H1 (cell line): ENCODE results near the gene PTGDS. TPM values are rescaled to one million over a fixed set of nuclear protein-coding genes. Genes with fewer than 3 reads are reported as not detected.

Experiments
- CHD2 ChIP-seq: IDR thresholded peaks from 2 replicates; pipeline ENCODE4 v1.6.1; 2012; ENCODE audit warnings: low read length, improper control_type of control experiment
- JUN ChIP-seq: IDR thresholded peaks from 2 replicates; pipeline ENCODE4 v1.6.1; 2011; ENCODE audit warnings: low read depth, mild to moderate bottlenecking, improper control_type of control experiment, low read length
- polyA plus RNA-seq, 7 experiments: library from polyadenylated mRNA; depleted of rRNA in 3 of 7; stranded (reverse) in 5 of 7; unstranded in 2 of 7; fragments of >200 nt in 5 of 7; fragments of 200-250 nt in 2 of 7; gene quantifications; 1 replicate in 5 of 7; 2 replicates in 1 of 7; 4 replicates in 1 of 7; pipeline versions ENCODE4 v1.2.1 to v1.2.3, GENCODE V29; 2011 to 2013; ENCODE audit warnings: missing spikeins in 2 of 7, mixed read lengths in 2 of 7
- total RNA-seq: library from RNA; stranded (reverse); fragmentation: NEBNext Ultra II Directional; extraction: Animal tissue kit (Norgen Biotek cat#: 25700); gene quantifications from 2 replicates; pipeline ENCODE4 v1.2.1, GENCODE V29; 2021

The PTGDS gene
- total and polyA plus RNA-seq, 2 of the 8 experiments (the other 6 are each of a cell fraction or from before 2014, with no cell fraction given): 1.7 to 2.3 TPM

DNA sequence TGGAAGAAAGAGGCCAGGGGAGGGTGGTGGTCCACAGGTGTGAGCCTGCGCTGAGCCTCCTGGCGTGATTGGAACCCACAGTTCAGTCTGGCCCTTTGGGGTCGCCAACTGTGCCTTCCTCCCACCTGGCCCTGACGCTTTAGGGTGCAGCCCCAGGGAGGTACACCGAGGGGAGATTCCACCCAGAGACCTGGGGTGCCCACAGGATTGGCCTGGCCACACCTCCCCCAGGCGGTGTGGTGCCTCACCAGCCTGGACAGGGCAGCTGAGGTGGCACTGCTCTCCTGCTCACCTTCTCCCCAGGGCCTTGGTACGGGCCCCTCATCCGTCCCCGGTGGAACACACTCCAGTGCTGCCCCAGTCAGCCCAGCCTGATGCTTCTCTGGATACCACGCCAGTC, 20.1 kb downstream of the PTGDS start (continued):
- TF ChIP-seq CHD2 (no peak), JUN (no peak)
- TF ChIP-seq, all 59 proteins: peak for 0
